Activated CD4-positive, alpha-beta T cell treated with anti-CD3 and anti-CD28 coated beads, Interleukin-2, amount 10 ng/mL, durations not matched to agents 24 days and 14 days (primary cell): ENCODE measurements around the gene NT5M. TPM values are rescaled to one million over a fixed set of nuclear protein-coding genes. Genes with fewer than 3 reads are reported as not detected.
"Not testable (repeated sequence)": the region's sequence is repeated elsewhere in the genome, so short reads cannot be mapped to it uniquely, and the experiment has no call there.

ENCODE experiments used
- DNase-seq: peaks from one replicate; pipeline ENCODE4 v3.0.0; 2022
- H3K27ac Mint-ChIP-seq: one replicate; pipeline ENCODE4 v1.8.0; 2022; ENCODE audit warnings: mild to moderate bottlenecking, mixed read lengths
- H3K27me3 Mint-ChIP-seq: one replicate; pipeline ENCODE4 v1.8.0; 2022; ENCODE audit warnings: mixed read lengths
- H3K36me3 Mint-ChIP-seq: one replicate; pipeline ENCODE4 v1.8.0; 2022; ENCODE audit warnings: low read depth, mild to moderate bottlenecking, mixed read lengths
- H3K4me1 Mint-ChIP-seq: one replicate; pipeline ENCODE4 v1.8.0; 2021; ENCODE audit warnings: mixed read lengths
- H3K4me3 Mint-ChIP-seq: one replicate; pipeline ENCODE4 v1.8.0; 2022; ENCODE audit warnings: mild to moderate bottlenecking, moderate library complexity, mixed read lengths
- H3K9me3 Mint-ChIP-seq: one replicate; pipeline ENCODE4 v1.8.0; 2021; ENCODE audit warnings: mixed read lengths
- intact Hi-C: fragments of 100-400 bp; cut with micrococcal nuclease; formaldehyde crosslinking; loops from one replicate; pipeline ENCODE4 v1.15.1; 2023
- total RNA-seq: library from RNA; stranded (reverse); gene quantifications from 2 replicates; pipeline ENCODE4 v1.2.3, GENCODE V29; 2022

Gene NT5M
- total RNA-seq, 1 donor from 2014 or later, result 7.1 TPM

- intact Hi-C loops, result no loop called here
- Mint-ChIP-seq H3K27ac (no peak overlapping the region), H3K4me1 (peaks cover 9% of the 10 kb centered on the region), H3K4me3 (no peak overlapping the region), H3K36me3 (no peaks in the 10 kb centered on the region), H3K9me3 (no peaks in the 10 kb centered on the region), H3K27me3 (peaks cover 3% of the 10 kb centered on the region)
- no peak for DNase-seq
Measured at GRCh38 chr17:17285951-17286350, 17.2 kb upstream of the NT5M start.

- DNase-seq, result no peak
- H3K4me1 Mint-ChIP-seq, result no peaks in the 10 kb centered on the region
- H3K36me3 Mint-ChIP-seq, result no peaks in the 10 kb centered on the region
- H3K27me3 Mint-ChIP-seq, result peaks cover 3% of the 10 kb centered on the region
- H3K4me3 Mint-ChIP-seq, result no peak overlapping the region
- H3K27ac Mint-ChIP-seq, result no peak overlapping the region
- intact Hi-C loops, result no loop called here
- H3K9me3 Mint-ChIP-seq, result no peaks in the 10 kb centered on the region
Measured at GRCh38 chr17:17289086-17289485, 14.1 kb upstream of the NT5M start.

GRCh38 chr17:17289701-17290100 is 13.5 kb upstream of the NT5M start:
- no peak overlapping the region for H3K27ac Mint-ChIP-seq
- no peak overlapping the region for H3K4me3 Mint-ChIP-seq
- peaks cover 3% of the 10 kb centered on the region for H3K27me3 Mint-ChIP-seq
- no peaks in the 10 kb centered on the region for H3K36me3 Mint-ChIP-seq
- no peak for DNase-seq
- intact Hi-C loops, result no loop called here
- no peaks in the 10 kb centered on the region for H3K4me1 Mint-ChIP-seq
- no peaks in the 10 kb centered on the region for H3K9me3 Mint-ChIP-seq

- no peak for DNase-seq
- no peak overlapping the region for H3K4me3 Mint-ChIP-seq
- no peaks in the 10 kb centered on the region for H3K36me3 Mint-ChIP-seq
- peaks cover 5% of the 10 kb centered on the region for H3K27me3 Mint-ChIP-seq
- H3K9me3 Mint-ChIP-seq, result no peaks in the 10 kb centered on the region
- peaks cover 10% of the 10 kb centered on the region for H3K4me1 Mint-ChIP-seq
- no peak overlapping the region for H3K27ac Mint-ChIP-seq
- intact Hi-C loops, result no loop called here
Measured at GRCh38 chr17:17295141-17295540, 8.0 kb upstream of the NT5M start.

GRCh38 chr17:17297217-17297616 is 6.0 kb upstream of the NT5M start:
- Mint-ChIP-seq H3K36me3 (no peaks in the 10 kb centered on the region), H3K4me3 (no peak overlapping the region), H3K4me1 (peaks cover 12% of the 10 kb centered on the region), H3K27me3 (peaks cover 4% of the 10 kb centered on the region), H3K9me3 (no peaks in the 10 kb centered on the region), H3K27ac (no peak overlapping the region)
- intact Hi-C loops, result no loop called here
- no peak for DNase-seq

- Mint-ChIP-seq H3K27me3 (peaks cover 4% of the 10 kb centered on the region), H3K27ac (no peak overlapping the region), H3K9me3 (no peaks in the 10 kb centered on the region), H3K4me1 (peaks cover 17% of the 10 kb centered on the region), H3K4me3 (no peak overlapping the region), H3K36me3 (no peaks in the 10 kb centered on the region)
- no peak for DNase-seq
- intact Hi-C loops, result no loop called here
Measured at GRCh38 chr17:17298108-17298507, 5.1 kb upstream of the NT5M start.

- intact Hi-C loops, result loop anchor here (5.0 kb wide), 1 partner anchor 119 kb away; no protein-coding TSS in a partner anchor
- no peak overlapping the region for H3K27ac Mint-ChIP-seq
- DNase-seq, result peak; percentile 86
- H3K4me1 Mint-ChIP-seq, result peaks cover 34% of the 10 kb centered on the region
- H3K36me3 Mint-ChIP-seq, result no peaks in the 10 kb centered on the region
- H3K27me3 Mint-ChIP-seq, result no peaks in the 10 kb centered on the region
- peak overlapping the region; percentile 62 for H3K4me3 Mint-ChIP-seq
- H3K9me3 Mint-ChIP-seq, result no peaks in the 10 kb centered on the region
Measured at GRCh38 chr17:17300624-17301568, 2.3 kb upstream of the NT5M start.

GRCh38 chr17:17301659-17302058 is 1.5 kb upstream of the NT5M start:
- not testable (repeated sequence) for H3K9me3 Mint-ChIP-seq, H3K4me3 Mint-ChIP-seq, DNase-seq, H3K36me3 Mint-ChIP-seq, H3K27me3 Mint-ChIP-seq, H3K27ac Mint-ChIP-seq
- peaks cover 36% of the 10 kb centered on the region for H3K4me1 Mint-ChIP-seq
- intact Hi-C loops, result loop anchor here (5.0 kb wide), 1 partner anchor 119 kb away; no protein-coding TSS in a partner anchor

- H3K4me3 Mint-ChIP-seq, result peak overlapping the region; percentile 89
- DNase-seq, result no peak
- peaks cover 5% of the 10 kb centered on the region for H3K36me3 Mint-ChIP-seq
- intact Hi-C loops, result loop anchor here (1.0 to 5.0 kb wide), 4 partner anchors 24 to 261 kb away; partner anchors contain the start of genes MPRIP and RASD1
- no peaks in the 10 kb centered on the region for H3K9me3 Mint-ChIP-seq
- peaks cover 30% of the 10 kb centered on the region for H3K4me1 Mint-ChIP-seq
- H3K27ac Mint-ChIP-seq, result peak overlapping the region; percentile 85
- no peaks in the 10 kb centered on the region for H3K27me3 Mint-ChIP-seq
Measured at GRCh38 chr17:17303847-17304490, 796 bp downstream of the NT5M start.

GRCh38 chr17:17304521-17304985 is 1.4 kb downstream of the NT5M start:
- intact Hi-C loops, result loop anchor here (2.0 to 5.0 kb wide), 3 partner anchors 122 to 262 kb away; partner anchors contain the start of genes MPRIP and RASD1
- H3K4me1 Mint-ChIP-seq, result peaks cover 30% of the 10 kb centered on the region
- H3K27me3 Mint-ChIP-seq, result no peaks in the 10 kb centered on the region
- no peaks in the 10 kb centered on the region for H3K9me3 Mint-ChIP-seq
- DNase-seq, result peak; percentile 75
- H3K36me3 Mint-ChIP-seq, result peaks cover 7% of the 10 kb centered on the region
- H3K4me3 Mint-ChIP-seq, result peak overlapping the region; percentile 89
- H3K27ac Mint-ChIP-seq, result peak overlapping the region; percentile 85

- Mint-ChIP-seq H3K36me3 (peaks cover 9% of the 10 kb centered on the region), H3K4me1 (peaks cover 25% of the 10 kb centered on the region), H3K27me3 (no peaks in the 10 kb centered on the region), H3K27ac (peak overlapping the region; percentile 85), H3K9me3 (no peaks in the 10 kb centered on the region), H3K4me3 (peak overlapping the region; percentile 89)
- intact Hi-C loops, result loop anchor here (1.0 to 2.0 kb wide), 3 partner anchors 68 to 263 kb away; partner anchors contain the start of genes FLCN, MPRIP and RASD1
- DNase-seq, result peak; percentile 89
Measured at GRCh38 chr17:17305281-17305801, 2.2 kb downstream of the NT5M start.

- peaks cover 15% of the 10 kb centered on the region for H3K36me3 Mint-ChIP-seq
- DNase-seq, result no peak
- no peak overlapping the region for H3K4me3 Mint-ChIP-seq
- no peaks in the 10 kb centered on the region for H3K27me3 Mint-ChIP-seq
- H3K27ac Mint-ChIP-seq, result no peak overlapping the region
- intact Hi-C loops, result no loop called here
- peaks cover 20% of the 10 kb centered on the region for H3K4me1 Mint-ChIP-seq
- H3K9me3 Mint-ChIP-seq, result no peaks in the 10 kb centered on the region
Measured at GRCh38 chr17:17309356-17309755, 6.2 kb downstream of the NT5M start.

GRCh38 chr17:17313350-17313991 is 10.3 kb downstream of the NT5M start:
- intact Hi-C loops, result loop anchor here (2.0 kb wide), 1 partner anchor 313 kb away; no protein-coding TSS in a partner anchor
- Mint-ChIP-seq H3K27me3 (no peaks in the 10 kb centered on the region), H3K4me3 (no peak overlapping the region), H3K4me1 (peaks cover 6% of the 10 kb centered on the region), H3K9me3 (no peaks in the 10 kb centered on the region), H3K27ac (no peak overlapping the region), H3K36me3 (peaks cover 12% of the 10 kb centered on the region)
- DNase-seq, result peak; percentile 92
